ENCODE measurements around the gene GPR26. TPM values are rescaled to one million over a fixed set of nuclear protein-coding genes. Genes with fewer than 3 reads are reported as not detected.

GPR26 gene
- total RNA-seq, 1 donor from 2014 or later: not detected

DNA sequence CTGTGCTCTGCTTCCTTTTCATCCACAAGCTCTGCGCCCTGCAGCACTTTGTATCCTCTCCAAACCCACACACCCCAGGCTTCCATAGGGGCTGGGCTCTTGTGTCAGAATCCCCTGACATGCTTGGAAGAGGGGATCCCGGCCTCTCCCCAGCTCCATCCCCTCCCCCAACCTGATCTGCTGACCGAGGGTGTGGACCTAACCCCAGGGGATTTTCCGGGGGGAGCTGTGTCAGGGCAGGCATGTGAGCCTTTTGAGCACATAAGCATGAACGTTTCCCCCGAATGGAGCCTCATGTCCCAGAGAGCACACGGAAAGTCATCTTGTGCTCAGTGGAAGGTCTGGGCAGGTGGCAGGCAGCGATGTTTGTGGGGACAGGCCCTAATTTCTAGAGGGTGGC lies 17.7 kb downstream of the GPR26 start:
- Histone ChIP-seq H3K9me3 (replicated peaks) (no peaks in the 10 kb centered on the region), H3K27me3 (ENCODE audit: low read depth) (peaks cover 89% of the 10 kb centered on the region), H3K4me1 (no peaks in the 10 kb centered on the region), H3K27ac (replicated peaks) (no peak overlapping the region), H3K36me3 (no peaks in the 10 kb centered on the region), H3K4me3 (no peak overlapping the region)
- TF ChIP-seq, protein P1, sequence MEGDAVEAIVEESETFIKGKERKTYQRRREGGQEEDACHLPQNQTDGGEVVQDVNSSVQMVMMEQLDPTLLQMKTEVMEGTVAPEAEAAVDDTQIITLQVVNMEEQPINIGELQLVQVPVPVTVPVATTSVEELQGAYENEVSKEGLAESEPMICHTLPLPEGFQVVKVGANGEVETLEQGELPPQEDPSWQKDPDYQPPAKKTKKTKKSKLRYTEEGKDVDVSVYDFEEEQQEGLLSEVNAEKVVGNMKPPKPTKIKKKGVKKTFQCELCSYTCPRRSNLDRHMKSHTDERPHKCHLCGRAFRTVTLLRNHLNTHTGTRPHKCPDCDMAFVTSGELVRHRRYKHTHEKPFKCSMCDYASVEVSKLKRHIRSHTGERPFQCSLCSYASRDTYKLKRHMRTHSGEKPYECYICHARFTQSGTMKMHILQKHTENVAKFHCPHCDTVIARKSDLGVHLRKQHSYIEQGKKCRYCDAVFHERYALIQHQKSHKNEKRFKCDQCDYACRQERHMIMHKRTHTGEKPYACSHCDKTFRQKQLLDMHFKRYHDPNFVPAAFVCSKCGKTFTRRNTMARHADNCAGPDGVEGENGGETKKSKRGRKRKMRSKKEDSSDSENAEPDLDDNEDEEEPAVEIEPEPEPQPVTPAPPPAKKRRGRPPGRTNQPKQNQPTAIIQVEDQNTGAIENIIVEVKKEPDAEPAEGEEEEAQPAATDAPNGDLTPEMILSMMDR (IDR thresholded peaks at IDR 0.05; ENCODE audit: borderline replicate concordance): no peak
- intact Hi-C loops (cut with micrococcal nuclease): no loop called here
- no peak for DNase-seq

DNA sequence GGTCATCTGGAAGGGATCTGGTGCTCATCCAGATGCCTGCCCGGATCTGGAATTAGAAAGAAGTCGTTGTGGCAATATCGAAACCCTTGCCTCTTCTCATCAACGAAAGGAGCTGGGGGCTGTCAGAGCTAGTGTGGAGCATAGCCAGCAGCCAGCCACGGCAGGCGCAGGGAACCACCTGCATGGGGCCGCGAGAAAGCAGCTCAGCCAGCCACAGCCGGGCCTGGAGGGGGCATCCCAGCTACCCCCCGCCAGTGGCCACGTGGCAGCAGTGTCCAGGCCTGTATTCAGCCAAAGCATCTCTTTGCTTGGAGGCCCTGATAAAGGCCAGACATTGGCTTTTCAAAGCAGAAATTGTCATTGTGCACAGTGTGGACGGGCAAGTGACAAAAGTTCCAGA lies 19.1 kb downstream of the GPR26 start:
- no peak overlapping the region for H3K27ac ChIP-seq (replicated peaks)
- peaks cover 80% of the 10 kb centered on the region for H3K27me3 ChIP-seq (ENCODE audit: low read depth)
- no peaks in the 10 kb centered on the region for H3K4me1 ChIP-seq
- no peak for DNase-seq
- TF ChIP-seq, protein P1 (IDR thresholded peaks at IDR 0.05; ENCODE audit: borderline replicate concordance): no peak
- no peak overlapping the region for H3K4me3 ChIP-seq
- no peaks in the 10 kb centered on the region for H3K36me3 ChIP-seq
- intact Hi-C loops (cut with micrococcal nuclease): no loop called here
- H3K9me3 ChIP-seq (replicated peaks): no peaks in the 10 kb centered on the region

DNA sequence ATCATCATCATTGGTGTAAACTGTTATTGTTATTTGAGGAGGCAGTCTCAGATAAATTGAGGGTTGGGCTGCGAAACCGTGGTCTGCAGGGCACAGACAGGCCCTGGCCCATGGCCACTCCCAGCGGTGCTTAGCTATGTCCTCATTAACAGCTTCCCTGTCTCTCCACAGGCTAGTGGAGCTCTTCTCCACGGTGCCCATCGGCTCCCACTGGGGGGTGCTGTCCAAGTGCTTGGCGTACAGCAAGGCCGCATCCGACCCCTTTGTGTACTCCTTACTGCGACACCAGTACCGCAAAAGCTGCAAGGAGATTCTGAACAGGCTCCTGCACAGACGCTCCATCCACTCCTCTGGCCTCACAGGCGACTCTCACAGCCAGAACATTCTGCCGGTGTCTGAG lies 21.6 kb downstream of the GPR26 start:
- Histone ChIP-seq H3K36me3 (no peaks in the 10 kb centered on the region), H3K4me3 (no peak overlapping the region), H3K9me3 (replicated peaks) (no peaks in the 10 kb centered on the region), H3K4me1 (no peaks in the 10 kb centered on the region), H3K27me3 (ENCODE audit: low read depth) (peaks cover 58% of the 10 kb centered on the region), H3K27ac (replicated peaks) (no peak overlapping the region)
- intact Hi-C loops (cut with micrococcal nuclease): no loop called here
- TF ChIP-seq, protein P1 (IDR thresholded peaks at IDR 0.05; ENCODE audit: borderline replicate concordance): no peak
- no peak for DNase-seq

DNA sequence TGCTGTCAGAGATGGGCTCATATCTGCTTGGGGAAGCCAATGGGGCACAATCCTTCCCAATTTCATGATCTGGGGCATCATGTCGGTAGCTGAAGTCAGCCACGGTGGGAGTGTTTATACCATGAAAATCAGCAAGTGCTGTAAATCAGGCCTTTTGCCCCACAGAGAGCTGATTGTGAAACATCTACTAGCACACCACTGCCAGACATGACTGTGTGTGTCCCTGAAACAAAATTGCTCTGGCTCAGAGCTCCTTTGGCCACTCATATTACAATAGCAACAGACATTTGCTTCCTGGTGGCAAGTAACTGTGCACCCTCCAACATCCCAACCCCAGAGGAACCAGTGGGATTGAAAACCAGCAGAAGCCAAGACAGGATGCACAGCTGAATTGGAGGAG lies 23.7 kb downstream of the GPR26 start:
- H3K4me3 ChIP-seq: no peak overlapping the region
- H3K4me1 ChIP-seq: no peaks in the 10 kb centered on the region
- intact Hi-C loops (cut with micrococcal nuclease): no loop called here
- no peak for DNase-seq
- no peak overlapping the region for H3K27ac ChIP-seq (replicated peaks)
- TF ChIP-seq, protein P1 (IDR thresholded peaks at IDR 0.05; ENCODE audit: borderline replicate concordance): no peak
- H3K36me3 ChIP-seq: no peaks in the 10 kb centered on the region
- no peaks in the 10 kb centered on the region for H3K9me3 ChIP-seq (replicated peaks)
- H3K27me3 ChIP-seq (ENCODE audit: low read depth): peaks cover 59% of the 10 kb centered on the region

DNA sequence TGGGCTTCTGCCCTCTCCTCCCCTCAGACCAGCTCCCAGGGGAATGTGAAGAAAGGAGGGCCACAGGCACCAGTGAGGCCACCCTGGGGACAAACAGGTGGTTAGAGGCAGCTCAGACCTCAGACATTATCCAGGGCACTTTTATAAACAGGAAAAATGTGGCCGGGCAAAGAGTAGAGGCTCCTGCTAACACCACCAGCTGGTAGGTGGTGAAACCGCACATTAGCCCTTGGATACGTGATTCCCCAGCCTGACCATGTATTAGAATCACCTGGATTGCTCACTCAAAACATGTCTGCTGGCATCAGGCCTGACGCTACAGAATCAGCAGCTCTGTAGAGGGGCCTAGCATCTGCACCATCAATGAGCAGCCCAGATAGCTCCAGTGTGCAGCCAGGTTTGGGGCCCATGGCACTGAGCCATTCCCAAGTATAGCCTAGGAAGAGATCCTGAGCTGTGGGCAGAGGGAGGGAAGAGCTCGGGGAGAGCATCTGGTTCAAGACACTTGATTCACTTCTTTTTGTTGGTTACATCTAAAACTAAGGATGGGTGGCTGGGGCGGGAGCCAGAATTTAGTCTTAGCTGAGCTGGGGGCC lies 37.1 kb downstream of the GPR26 start:
- Histone ChIP-seq H3K27me3 (ENCODE audit: low read depth) (peaks cover 62% of the 10 kb centered on the region), H3K27ac (replicated peaks) (no peak overlapping the region), H3K4me1 (no peaks in the 10 kb centered on the region), H3K36me3 (no peaks in the 10 kb centered on the region), H3K9me3 (replicated peaks) (no peaks in the 10 kb centered on the region), H3K4me3 (no peak overlapping the region)
- intact Hi-C loops (cut with micrococcal nuclease): no loop called here
- DNase-seq: no peak
- TF ChIP-seq, protein P1 (IDR thresholded peaks at IDR 0.05; ENCODE audit: borderline replicate concordance): no peak
